HG03103 (cell line): Measurements from ENCODE around the gene PALD1.

Source experiments
- ATAC-seq: cut with Tn5 transposase; IDR thresholded peaks from one replicate; pipeline ENCODE4 v1.9.1; 2021; ENCODE audit warnings: low read depth; ENCODE audit not compliant: unreplicated experiment

Gene PALD1

DNA sequence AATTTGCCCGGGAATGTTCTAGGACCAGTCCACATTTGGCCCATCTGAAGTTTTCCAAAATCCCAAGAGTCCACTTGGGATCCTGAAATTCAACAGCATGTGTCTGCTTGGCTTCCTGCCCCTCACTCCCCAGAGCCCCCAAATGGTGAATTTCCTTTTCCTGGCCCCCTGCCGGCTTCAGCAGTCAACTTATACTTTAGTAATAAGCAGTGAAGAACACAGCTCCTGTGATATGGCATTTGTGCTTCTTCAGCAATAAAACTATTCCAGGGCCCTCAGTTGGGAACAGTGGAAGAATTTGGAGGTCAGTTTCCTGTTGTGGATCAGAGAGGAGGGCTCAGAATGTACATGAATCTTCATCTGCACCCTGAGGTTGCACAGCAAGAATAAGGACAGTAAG, 72.9 kb downstream of the PALD1 start:
- ATAC-seq, result no peak

DNA sequence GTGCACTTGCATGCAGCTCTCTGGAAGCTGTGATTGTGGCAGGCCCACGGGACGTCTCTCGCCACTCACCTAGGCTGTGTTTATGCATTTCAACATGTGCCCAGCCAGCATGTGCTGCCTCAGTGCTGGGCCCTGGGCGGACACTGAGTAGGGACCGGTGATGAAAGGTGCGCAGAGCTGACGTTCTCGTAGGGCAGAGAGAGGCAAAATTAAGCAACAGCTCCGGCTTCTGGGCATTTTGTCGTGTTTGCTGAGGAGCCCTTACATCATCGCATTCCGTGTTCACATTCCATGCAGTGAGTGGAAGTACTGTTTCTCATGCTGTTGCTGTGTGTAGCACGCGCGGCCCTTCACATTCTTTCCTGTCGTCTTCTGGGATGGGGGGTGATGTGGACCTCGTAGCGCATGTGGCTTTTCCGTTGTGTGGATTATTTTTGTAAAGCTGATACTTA, 73.4 kb downstream of the PALD1 start:
- ATAC-seq, result no peak

DNA sequence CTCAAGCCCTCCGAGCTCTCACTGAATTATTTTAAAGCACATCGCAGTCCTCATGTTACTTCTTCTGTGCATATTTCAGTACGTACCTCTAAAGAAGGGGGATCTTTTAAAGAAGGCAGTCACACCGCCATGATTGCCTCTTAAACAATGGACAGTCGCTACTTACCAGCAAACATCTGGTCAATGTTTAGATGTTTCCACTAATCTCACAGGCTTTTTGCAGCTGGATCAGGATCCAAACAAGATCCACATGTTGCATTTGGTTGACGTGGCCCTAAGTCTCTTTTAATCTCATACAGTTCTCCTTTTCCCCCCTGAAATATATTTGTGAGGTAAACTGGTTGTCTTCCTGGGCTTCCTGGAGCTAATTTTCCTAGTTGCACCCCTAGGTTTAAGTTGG, 74.0 kb downstream of the PALD1 start:
- ATAC-seq, result no peak

- no peak for ATAC-seq
These were observed 76.8 kb downstream of the PALD1 start for GRCh38 chr10:70555371-70555770.

- no peak for ATAC-seq
These were observed 78.7 kb downstream of the PALD1 start for GRCh38 chr10:70557086-70557845.

DNA sequence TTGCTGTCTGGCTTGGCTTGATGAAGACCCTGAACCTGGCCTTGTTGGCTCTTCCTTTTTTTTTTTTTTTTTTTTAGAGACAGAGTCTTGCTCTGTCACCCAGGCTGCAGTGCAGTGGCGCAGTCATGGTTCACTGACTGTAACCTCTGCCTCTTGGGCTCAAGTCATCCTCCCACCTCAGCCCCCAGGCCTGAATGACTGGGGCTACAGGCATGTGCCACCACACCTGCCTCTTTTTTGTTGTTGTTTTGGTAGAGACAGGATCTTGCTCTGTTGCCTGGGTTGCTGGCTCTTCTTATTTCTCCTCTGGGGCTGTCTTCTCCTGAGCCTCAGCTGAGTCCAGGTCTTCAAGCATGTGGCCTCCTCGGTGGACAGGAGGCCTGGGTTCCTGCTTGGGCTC, 79.3 kb downstream of the PALD1 start:
- no peak for ATAC-seq

- no peak for ATAC-seq
These were observed 79.7 kb downstream of the PALD1 start for GRCh38 chr10:70558295-70558694.

DNA sequence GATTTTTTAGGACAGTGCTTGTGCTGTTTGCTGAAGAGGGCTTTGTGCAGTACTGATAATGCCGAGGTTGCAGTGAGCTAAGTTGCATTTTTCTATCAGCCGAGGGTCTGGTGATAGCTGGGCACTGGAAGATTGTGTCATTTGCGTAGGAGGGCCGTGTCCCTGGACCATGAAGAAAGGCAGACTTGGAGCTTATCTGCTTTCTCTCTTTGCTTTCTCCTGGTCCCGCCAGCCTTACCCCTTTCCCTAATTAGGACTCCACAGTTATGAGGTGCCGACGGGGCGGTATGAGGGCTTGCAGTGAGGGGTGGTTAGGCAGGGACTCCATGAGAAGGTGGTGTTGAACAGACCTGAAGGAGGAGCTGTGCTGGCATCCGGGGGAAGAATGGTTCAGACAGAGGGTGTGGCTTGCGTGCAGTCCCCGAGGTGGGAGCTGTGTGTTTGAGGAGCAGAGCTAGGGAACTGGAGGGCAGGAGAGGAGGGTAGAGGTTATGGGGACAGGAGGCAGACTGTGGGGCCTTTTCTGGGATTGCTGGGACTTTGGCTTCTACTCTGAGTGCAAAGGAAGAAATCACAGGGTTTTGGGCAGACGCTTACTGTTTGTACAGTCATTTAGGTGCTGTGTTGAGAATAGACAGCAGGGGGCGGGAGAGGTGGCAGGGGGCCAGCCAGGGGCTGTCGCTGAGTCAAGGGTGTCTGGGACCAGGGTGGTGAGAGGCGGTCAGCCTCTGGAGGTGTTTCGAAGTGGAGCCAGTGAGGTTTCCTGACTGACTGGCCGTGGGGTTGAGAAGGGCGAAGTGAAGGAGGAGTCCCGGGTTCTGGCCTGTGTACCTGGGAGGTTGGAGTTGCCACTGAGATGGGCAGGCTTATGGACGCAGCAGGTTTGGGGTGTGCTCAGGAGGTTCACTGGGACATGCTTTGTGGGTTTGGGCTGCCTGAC, 80.6 kb downstream of the PALD1 start:
- ATAC-seq, result no peak

- ATAC-seq, result no peak
These were observed 81.3 kb downstream of the PALD1 start for GRCh38 chr10:70559861-70560260.

GRCh38 chr10:70560511-70560941, 82.0 kb downstream of the PALD1 start:
- no peak for ATAC-seq

GRCh38 chr10:70561070-70561469, 82.5 kb downstream of the PALD1 start:
- no peak for ATAC-seq

GRCh38 chr10:70561558-70561957, 83.0 kb downstream of the PALD1 start:
- ATAC-seq, result no peak

DNA sequence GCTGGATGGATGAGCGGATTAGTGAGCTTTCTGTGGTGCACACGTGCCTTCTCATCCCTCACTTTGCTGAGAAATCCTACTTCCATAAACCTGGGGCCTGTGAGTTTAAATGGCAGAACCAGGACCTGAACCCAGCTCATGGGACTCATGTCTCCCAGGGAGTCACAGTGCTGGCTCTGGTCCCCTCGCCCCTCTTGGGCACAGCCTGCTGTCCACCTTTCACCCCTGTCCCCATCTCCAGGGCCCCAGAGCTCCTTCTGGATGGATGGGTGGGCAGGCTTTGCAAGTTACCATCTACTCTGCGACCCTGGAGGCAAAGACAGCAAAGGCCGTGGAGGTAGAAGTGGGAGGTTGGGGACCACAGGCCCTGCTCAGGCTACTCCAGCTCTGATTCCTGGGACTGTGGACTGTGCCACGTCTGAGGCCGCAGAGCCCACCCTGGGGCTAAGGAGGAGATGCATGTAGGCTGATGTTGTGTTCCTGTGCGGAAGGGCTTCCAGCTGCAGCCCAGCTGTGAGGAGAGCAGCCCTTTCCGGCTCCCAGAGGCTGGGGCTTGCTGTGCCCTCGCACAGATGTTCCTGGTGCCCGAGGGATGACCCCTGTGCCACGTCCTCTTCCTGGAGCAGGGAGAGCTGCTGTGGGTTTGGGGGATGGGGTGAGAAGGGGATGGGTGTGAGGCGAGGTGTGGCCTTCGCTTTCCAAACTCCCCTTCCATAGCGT, 83.6 kb downstream of the PALD1 start:
- ATAC-seq, result no peak

GRCh38 chr10:70563230-70563629, 84.7 kb downstream of the PALD1 start:
- no peak for ATAC-seq

DNA sequence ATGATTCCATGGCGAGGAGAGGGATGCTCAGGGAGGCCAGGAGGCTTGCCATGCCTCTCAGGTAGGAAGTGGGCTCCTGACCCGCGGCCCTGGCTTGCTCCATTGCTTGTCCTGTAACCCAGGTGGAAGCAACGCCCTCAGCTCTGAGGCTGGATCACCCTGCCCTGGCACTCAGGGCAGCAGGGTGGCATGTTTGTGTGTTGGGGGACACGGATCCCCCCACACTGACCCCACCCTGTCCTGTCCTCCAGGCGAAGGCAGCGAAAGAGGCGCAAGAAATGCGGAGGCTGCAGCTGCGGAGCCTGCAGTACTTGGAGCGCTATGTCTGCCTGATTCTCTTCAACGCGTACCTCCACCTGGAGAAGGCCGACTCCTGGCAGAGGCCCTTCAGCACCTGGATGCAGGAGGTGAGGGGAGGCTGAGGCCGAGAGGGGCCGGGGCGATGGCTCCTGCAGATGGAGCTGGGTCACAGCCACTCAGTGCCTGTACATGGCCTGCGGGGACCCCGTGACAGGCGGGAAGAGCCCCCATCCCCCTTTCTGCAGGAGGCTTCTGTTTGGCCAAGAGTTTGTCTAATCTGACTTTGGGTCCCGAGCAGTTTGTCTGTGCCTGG, 85.7 kb downstream of the PALD1 start:
- no peak for ATAC-seq

- ATAC-seq, result no peak
These were observed 86.4 kb downstream of the PALD1 start for GRCh38 chr10:70564901-70565351.

- ATAC-seq, result no peak
These were observed 87.3 kb downstream of the PALD1 start for GRCh38 chr10:70565556-70566514.

DNA sequence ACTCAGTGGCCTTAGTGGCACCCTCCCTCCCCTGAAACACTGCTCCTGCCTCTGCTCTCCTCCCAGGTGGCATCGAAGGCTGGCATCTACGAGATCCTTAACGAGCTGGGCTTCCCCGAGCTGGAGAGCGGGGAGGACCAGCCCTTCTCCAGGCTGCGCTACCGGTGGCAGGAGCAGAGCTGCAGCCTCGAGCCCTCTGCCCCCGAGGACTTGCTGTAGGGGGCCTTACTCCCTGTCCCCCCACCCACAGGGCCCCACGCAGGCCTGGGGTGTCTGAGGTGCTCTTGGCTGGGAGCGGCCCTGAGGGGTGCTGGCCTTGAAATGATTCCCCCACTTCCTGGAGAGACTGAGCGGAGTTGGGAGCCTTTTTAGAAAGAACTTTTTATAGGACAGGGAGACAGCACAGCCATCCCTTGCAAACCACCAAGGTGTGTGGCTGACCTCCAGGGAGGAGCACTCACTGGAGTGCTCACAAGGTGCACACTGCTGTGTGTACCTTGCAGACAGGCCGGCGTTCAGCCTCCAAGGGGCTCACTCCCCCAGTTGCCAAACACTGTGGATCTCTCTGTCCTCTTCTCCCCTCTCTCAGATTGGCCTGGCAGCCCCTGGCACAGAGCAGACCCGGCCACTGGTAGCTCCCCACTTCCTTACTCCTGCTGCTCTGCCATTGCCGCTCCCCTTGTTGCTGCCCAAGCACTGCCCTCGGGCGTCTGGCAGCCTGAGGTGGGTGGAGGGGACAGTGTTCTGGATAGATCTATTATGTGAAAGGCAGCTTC, 88.1 kb downstream of the PALD1 start:
- ATAC-seq, result no peak

DNA sequence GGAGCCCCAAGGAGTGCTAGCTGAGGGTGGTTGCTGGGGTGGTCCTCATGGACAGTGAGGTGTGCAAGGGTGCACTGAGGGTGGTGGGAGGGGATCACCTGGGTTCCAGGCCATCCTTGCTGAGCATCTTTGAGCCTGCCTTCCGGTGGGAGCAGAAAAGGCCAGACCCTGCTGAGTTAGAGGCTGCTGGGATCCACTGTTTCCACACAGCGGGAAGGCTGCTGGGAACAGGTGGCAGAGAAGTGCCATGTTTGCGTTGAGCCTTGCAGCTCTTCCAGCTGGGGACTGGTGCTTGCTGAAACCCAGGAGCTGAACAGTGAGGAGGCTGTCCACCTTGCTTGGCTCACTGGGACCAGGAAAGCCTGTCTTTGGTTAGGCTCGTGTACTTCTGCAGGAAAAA, 89.0 kb downstream of the PALD1 start:
- no peak for ATAC-seq
